HepG2 (cell line): ENCODE measurements around the gene SLC17A9. TPM values are rescaled to one million over a fixed set of nuclear protein-coding genes. Genes with fewer than 3 reads are reported as not detected.

Source experiments
- CENPX ChIP-seq: sonication (generic); formaldehyde crosslinking; IDR thresholded peaks from 2 replicates; pipeline ENCODE4 v1.9.0; 2021; ENCODE audit warnings: mild to moderate bottlenecking, missing genetic modification reagents, moderate library complexity
- EZH2 ChIP-seq: conservative IDR thresholded peaks from 2 replicates; pipeline ENCODE4 v1.6.1; 2012; ENCODE audit warnings: mild to moderate bottlenecking, low read depth, low read length, moderate library complexity
- KLF6 ChIP-seq: IDR thresholded peaks from 2 replicates; pipeline ENCODE4 v1.8.0; 2016; ENCODE audit warnings: missing biosample characterization, missing genetic modification reagents
- RBAK ChIP-seq: sonication (generic); formaldehyde crosslinking; IDR thresholded peaks from 2 replicates; pipeline ENCODE4 v1.5.1; 2020; ENCODE audit warnings: mild to moderate bottlenecking, missing genetic modification reagents
- RBM39 ChIP-seq: fragments of 200-400 bp; formaldehyde crosslinking; IDR thresholded peaks from one replicate; pipeline ENCODE4 v1.6.1; 2018; ENCODE audit warnings: antibody characterized with exemption, mild to moderate bottlenecking, low read depth, low read length; ENCODE audit not compliant: poor library complexity, severe bottlenecking
- SP1 ChIP-seq, 2 experiments: fragments of 450-650 bp in 1 of 2; sonication (generic) in 1 of 2; formaldehyde crosslinking in 1 of 2; IDR thresholded peaks; 2 replicates each; pipeline versions ENCODE4 v1.4.0 to v1.6.1; 2016 to 2020; ENCODE audit warnings: missing genetic modification reagents in 1 of 2
- XRCC5 ChIP-seq: fragments of 200-400 bp; formaldehyde crosslinking; optimal IDR thresholded peaks from 2 replicates; pipeline ENCODE3; 2017; ENCODE audit warnings: mild to moderate bottlenecking, low read length
- ZBTB21 ChIP-seq: sonication (generic); formaldehyde crosslinking; IDR thresholded peaks from 2 replicates; pipeline ENCODE4 v1.4.0; 2020; ENCODE audit warnings: missing genetic modification reagents
- ZNF773 ChIP-seq: sonication (generic); formaldehyde crosslinking; IDR thresholded peaks from 2 replicates; pipeline ENCODE4 v1.4.0; 2020; ENCODE audit warnings: missing genetic modification reagents, borderline replicate concordance
- ZNF777 ChIP-seq: sonication (generic); formaldehyde crosslinking; IDR thresholded peaks from 2 replicates; pipeline ENCODE4 v1.4.0; 2020; ENCODE audit warnings: missing genetic modification reagents
- polyA plus RNA-seq, 8 experiments: library from polyadenylated mRNA; depleted of rRNA in 3 of 8; stranded (reverse) in 7 of 8; unstranded in 1 of 8; fragments of >200 nt; fragmentation: Illumina TruSeq in 4 of 8; extraction: Trizol in 4 of 8; gene quantifications; 2 replicates each; pipeline versions ENCODE4 v1.2.1 to v1.2.3, GENCODE V29; 2011 to 2016; ENCODE audit warnings: low read depth in 4 of 8, missing spikeins in 1 of 8, mixed read lengths in 1 of 8; ENCODE audit not compliant: insufficient read depth in 1 of 8
- total RNA-seq, 5 experiments: library from RNA; depleted of rRNA; stranded (reverse); fragments of >200 nt; fragmentation: Illumina TruSeq; extraction: Trizol; gene quantifications; 2 replicates each; pipeline ENCODE4 v1.2.3, GENCODE V29; 2016; ENCODE audit warnings: low read depth in 1 of 5
- TF ChIP-seq, protein P1 (sequence below): sonication (generic); formaldehyde crosslinking; IDR thresholded peaks from 2 replicates; pipeline ENCODE4 v1.4.0; 2020; ENCODE audit warnings: missing genetic modification reagents, borderline replicate concordance
- TF ChIP-seq, protein P2 (sequence below): sonication (generic); formaldehyde crosslinking; IDR thresholded peaks from 2 replicates; pipeline ENCODE4 v1.4.0; 2020; ENCODE audit warnings: mild to moderate bottlenecking, missing genetic modification reagents
- TF ChIP-seq, protein P3 (sequence below): sonication (generic); formaldehyde crosslinking; IDR thresholded peaks from 2 replicates; pipeline ENCODE4 v1.4.0; 2020; ENCODE audit warnings: missing genetic modification reagents
- TF ChIP-seq, protein P4 (sequence below): sonication (generic); formaldehyde crosslinking; IDR thresholded peaks from 2 replicates; pipeline ENCODE4 v1.4.0; 2020; ENCODE audit warnings: missing genetic modification reagents, mild to moderate bottlenecking, borderline replicate concordance
- TF ChIP-seq, protein P5 (sequence below): sonication (generic); formaldehyde crosslinking; IDR thresholded peaks from 2 replicates; pipeline ENCODE4 v1.5.0; 2020; ENCODE audit warnings: missing genetic modification reagents

The SLC17A9 gene
- total and polyA plus RNA-seq, 2 of the 13 experiments (the other 11 are each of a cell fraction or from before 2014, with no cell fraction given), result 110 to 191 TPM

DNA sequence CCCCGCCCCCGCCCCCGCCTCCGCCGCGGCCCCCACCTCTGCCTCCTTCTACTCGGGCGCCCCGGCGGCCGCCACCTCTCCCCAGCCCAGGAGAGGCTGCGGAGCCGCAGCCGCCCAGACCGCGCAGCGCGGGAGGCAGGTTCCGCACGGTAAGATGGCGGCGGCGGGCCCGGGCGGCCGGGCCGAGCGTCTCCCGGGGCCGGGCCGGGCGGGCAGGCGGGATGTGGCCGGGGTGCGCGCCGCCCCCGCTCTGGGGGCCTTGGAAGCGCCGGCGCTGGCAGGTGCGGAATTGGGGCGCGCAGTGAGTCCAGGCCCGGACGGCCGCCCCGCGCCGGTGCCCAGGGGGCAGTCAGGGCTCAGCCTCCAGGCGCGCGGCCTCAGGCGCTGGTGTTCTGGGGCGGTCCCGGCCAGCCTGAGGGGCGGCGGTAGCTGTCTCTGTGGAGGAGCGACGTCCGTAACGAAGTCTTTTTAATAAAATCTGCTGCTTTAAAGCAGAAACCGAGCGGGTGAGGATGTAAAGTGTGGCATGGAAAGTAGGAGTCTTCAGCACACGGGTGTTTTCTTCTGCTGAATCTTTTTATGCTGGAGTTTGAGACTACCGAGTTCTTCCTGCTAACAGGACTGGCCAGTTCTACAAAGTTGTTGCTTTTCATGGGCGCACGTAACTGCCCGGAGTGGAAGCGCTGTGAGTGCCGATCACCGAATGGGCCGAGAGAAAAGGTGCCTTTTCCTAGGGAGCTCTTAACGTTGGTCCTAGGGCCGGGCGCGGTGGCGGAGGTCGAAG lies 14.2 kb upstream of the SLC17A9 start, which contains the start of gene GID8 (continued):
- TF ChIP-seq, protein P1, sequence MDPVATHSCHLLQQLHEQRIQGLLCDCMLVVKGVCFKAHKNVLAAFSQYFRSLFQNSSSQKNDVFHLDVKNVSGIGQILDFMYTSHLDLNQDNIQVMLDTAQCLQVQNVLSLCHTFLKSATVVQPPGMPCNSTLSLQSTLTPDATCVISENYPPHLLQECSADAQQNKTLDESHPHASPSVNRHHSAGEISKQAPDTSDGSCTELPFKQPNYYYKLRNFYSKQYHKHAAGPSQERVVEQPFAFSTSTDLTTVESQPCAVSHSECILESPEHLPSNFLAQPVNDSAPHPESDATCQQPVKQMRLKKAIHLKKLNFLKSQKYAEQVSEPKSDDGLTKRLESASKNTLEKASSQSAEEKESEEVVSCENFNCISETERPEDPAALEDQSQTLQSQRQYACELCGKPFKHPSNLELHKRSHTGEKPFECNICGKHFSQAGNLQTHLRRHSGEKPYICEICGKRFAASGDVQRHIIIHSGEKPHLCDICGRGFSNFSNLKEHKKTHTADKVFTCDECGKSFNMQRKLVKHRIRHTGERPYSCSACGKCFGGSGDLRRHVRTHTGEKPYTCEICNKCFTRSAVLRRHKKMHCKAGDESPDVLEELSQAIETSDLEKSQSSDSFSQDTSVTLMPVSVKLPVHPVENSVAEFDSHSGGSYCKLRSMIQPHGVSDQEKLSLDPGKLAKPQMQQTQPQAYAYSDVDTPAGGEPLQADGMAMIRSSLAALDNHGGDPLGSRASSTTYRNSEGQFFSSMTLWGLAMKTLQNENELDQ (CRISPR knock-in tag), result no peak
- TF ChIP-seq CENPX (CRISPR knock-in tag), result no peak
- TF ChIP-seq, protein P2, sequence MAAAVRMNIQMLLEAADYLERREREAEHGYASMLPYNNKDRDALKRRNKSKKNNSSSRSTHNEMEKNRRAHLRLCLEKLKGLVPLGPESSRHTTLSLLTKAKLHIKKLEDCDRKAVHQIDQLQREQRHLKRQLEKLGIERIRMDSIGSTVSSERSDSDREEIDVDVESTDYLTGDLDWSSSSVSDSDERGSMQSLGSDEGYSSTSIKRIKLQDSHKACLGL, result no peak; the same call in 1 of the 2 replicates
- TF ChIP-seq, protein P3, sequence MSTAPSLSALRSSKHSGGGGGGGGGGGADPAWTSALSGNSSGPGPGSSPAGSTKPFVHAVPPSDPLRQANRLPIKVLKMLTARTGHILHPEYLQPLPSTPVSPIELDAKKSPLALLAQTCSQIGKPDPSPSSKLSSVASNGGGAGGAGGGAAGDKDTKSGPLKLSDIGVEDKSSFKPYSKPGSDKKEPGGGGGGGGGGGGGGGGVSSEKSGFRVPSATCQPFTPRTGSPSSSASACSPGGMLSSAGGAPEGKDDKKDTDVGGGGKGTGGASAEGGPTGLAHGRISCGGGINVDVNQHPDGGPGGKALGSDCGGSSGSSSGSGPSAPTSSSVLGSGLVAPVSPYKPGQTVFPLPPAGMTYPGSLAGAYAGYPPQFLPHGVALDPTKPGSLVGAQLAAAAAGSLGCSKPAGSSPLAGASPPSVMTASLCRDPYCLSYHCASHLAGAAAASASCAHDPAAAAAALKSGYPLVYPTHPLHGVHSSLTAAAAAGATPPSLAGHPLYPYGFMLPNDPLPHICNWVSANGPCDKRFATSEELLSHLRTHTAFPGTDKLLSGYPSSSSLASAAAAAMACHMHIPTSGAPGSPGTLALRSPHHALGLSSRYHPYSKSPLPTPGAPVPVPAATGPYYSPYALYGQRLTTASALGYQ (CRISPR knock-in tag), result no peak
- TF ChIP-seq, protein P4, sequence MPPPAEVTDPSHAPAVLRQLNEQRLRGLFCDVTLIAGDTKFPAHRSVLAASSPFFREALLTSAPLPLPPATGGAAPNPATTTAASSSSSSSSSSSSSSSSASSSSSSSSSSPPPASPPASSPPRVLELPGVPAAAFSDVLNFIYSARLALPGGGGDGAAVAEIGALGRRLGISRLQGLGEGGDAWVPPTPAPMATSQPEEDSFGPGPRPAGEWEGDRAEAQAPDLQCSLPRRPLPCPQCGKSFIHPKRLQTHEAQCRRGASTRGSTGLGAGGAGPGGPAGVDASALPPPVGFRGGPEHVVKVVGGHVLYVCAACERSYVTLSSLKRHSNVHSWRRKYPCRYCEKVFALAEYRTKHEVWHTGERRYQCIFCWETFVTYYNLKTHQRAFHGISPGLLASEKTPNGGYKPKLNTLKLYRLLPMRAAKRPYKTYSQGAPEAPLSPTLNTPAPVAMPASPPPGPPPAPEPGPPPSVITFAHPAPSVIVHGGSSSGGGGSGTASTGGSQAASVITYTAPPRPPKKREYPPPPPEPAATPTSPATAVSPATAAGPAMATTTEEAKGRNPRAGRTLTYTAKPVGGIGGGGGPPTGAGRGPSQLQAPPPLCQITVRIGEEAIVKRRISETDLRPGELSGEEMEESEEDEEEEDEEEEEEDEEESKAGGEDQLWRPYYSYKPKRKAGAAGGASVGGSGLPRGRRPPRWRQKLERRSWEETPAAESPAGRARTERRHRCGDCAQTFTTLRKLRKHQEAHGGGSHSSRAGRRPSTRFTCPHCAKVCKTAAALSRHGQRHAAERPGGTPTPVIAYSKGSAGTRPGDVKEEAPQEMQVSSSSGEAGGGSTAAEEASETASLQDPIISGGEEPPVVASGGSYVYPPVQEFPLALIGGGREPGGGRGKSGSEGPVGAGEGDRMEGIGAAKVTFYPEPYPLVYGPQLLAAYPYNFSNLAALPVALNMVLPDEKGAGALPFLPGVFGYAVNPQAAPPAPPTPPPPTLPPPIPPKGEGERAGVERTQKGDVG (CRISPR knock-in tag), result no peak
- no peak for TF ChIP-seq SP1 (IDR thresholded peaks at IDR 0.05)
- TF ChIP-seq SP1 (CRISPR knock-in tag; IDR thresholded peaks at IDR 0.05), result peak; percentile 2; the same call in 1 of the 2 replicates
- TF ChIP-seq RBM39, result no peak
- TF ChIP-seq RBAK (CRISPR knock-in tag), result no peak
- no peak for TF ChIP-seq ZBTB21 (CRISPR knock-in tag)
- TF ChIP-seq KLF6 (CRISPR knock-in tag), result no peak
- TF ChIP-seq, protein P5, sequence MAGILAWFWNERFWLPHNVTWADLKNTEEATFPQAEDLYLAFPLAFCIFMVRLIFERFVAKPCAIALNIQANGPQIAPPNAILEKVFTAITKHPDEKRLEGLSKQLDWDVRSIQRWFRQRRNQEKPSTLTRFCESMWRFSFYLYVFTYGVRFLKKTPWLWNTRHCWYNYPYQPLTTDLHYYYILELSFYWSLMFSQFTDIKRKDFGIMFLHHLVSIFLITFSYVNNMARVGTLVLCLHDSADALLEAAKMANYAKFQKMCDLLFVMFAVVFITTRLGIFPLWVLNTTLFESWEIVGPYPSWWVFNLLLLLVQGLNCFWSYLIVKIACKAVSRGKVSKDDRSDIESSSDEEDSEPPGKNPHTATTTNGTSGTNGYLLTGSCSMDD, result 0 out of 2 replicates have a peak, but pooled peaks have one; percentile 27
- TF ChIP-seq ZNF773 (CRISPR knock-in tag), result no peak
- TF ChIP-seq XRCC5, result no peak
- no peak; the same call in 1 of the 2 replicates for TF ChIP-seq ZNF777
- TF ChIP-seq EZH2, result no peak
